NCI-H82 treated with DMSO at 0.1 percent for 48 hours (cell line): ENCODE data around the gene CTNNA3.

Experiments used
- DNase-seq: peaks from one replicate; lab custom pipeline; 2025; ENCODE audit not compliant: unreplicated experiment; lab: John Stamatoyannopoulos, UW

CTNNA3 gene

GRCh38 chr10:66698069-66698468 is 997.9 kb downstream of the CTNNA3 start:
- DNase-seq, result no peak

GRCh38 chr10:66695046-66695445 is 1000.9 kb downstream of the CTNNA3 start:
- no peak for DNase-seq

GRCh38 chr10:66684581-66684980 is 1011.4 kb downstream of the CTNNA3 start:
- DNase-seq, result no peak

GRCh38 chr10:66680886-66681285 is 1015.1 kb downstream of the CTNNA3 start:
- no peak for DNase-seq

- DNase-seq, result no peak
These were observed 1017.5 kb downstream of the CTNNA3 start for GRCh38 chr10:66678521-66678920.

GRCh38 chr10:66673071-66673470 is 1022.9 kb downstream of the CTNNA3 start:
- no peak for DNase-seq

GRCh38 chr10:66671562-66671961 is 1024.4 kb downstream of the CTNNA3 start:
- no peak for DNase-seq

GRCh38 chr10:66671064-66671463 is 1024.9 kb downstream of the CTNNA3 start:
- no peak for DNase-seq

GRCh38 chr10:66656499-66656898 is 1039.5 kb downstream of the CTNNA3 start:
- no peak for DNase-seq

GRCh38 chr10:66654861-66655260 is 1041.1 kb downstream of the CTNNA3 start:
- no peak for DNase-seq

GRCh38 chr10:66651308-66652082 is 1044.5 kb downstream of the CTNNA3 start:
- no peak for DNase-seq

GRCh38 chr10:66649626-66650025 is 1046.4 kb downstream of the CTNNA3 start:
- DNase-seq, result no peak

GRCh38 chr10:66642217-66642616 is 1053.8 kb downstream of the CTNNA3 start:
- DNase-seq, result no peak

- DNase-seq, result no peak
These were observed 1056.6 kb downstream of the CTNNA3 start for GRCh38 chr10:66639371-66639770.

- no peak for DNase-seq
These were observed 1058.5 kb downstream of the CTNNA3 start for GRCh38 chr10:66637273-66638036.

- no peak for DNase-seq
These were observed 1066.0 kb downstream of the CTNNA3 start for GRCh38 chr10:66629996-66630395.

GRCh38 chr10:66627156-66627555 is 1068.8 kb downstream of the CTNNA3 start:
- peak; percentile 3 for DNase-seq

- no peak for DNase-seq
These were observed 1070.0 kb downstream of the CTNNA3 start for GRCh38 chr10:66625709-66626590.

GRCh38 chr10:66622050-66622449 is 1073.9 kb downstream of the CTNNA3 start:
- no peak for DNase-seq

GRCh38 chr10:66604195-66604594 is 1091.8 kb downstream of the CTNNA3 start:
- DNase-seq, result no peak

- DNase-seq, result no peak
These were observed 1104.1 kb downstream of the CTNNA3 start for GRCh38 chr10:66591865-66592264.
